MM.1S (cell line): ENCODE results near the gene BCL2A1.
"Not testable (repeated sequence)": the region's sequence is repeated elsewhere in the genome, so short reads cannot be mapped to it uniquely, and the experiment has no call there.

ENCODE experiments used
- EZH2phosphoT487 ChIP-seq: fragments of 300-600 bp; sonication (generic); IDR thresholded peaks from 2 replicates; pipeline ENCODE4 v1.6.1; 2018; ENCODE audit warnings: antibody characterized with exemption, low read length
- TF ChIP-seq, protein P1 (sequence below): fragments of 300-600 bp; sonication (generic); IDR thresholded peaks from 2 replicates; pipeline ENCODE4 v1.5.1; 2016; ENCODE audit warnings: antibody characterized with exemption, low read length, mixed read lengths

DNA sequence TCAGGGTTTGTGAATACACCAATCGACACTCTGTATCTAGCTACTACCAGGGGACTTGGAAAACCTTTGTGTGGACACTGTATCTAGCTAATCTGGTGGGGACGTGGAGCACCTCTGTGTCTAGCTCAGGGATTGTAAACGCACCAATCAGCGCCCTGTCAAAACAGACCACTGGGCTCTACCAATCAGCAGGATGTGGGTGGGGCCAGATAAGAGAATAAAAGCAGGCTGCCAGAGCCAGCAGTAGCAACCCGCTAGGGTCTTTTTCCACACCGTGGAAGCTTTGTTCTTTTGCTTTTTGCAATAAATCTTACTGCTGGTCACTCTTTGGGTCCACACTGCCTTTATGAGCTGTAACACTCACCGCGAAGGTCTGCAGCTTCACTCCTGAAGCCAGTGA, 46.1 kb upstream of the BCL2A1 start:
- TF ChIP-seq, protein P1, sequence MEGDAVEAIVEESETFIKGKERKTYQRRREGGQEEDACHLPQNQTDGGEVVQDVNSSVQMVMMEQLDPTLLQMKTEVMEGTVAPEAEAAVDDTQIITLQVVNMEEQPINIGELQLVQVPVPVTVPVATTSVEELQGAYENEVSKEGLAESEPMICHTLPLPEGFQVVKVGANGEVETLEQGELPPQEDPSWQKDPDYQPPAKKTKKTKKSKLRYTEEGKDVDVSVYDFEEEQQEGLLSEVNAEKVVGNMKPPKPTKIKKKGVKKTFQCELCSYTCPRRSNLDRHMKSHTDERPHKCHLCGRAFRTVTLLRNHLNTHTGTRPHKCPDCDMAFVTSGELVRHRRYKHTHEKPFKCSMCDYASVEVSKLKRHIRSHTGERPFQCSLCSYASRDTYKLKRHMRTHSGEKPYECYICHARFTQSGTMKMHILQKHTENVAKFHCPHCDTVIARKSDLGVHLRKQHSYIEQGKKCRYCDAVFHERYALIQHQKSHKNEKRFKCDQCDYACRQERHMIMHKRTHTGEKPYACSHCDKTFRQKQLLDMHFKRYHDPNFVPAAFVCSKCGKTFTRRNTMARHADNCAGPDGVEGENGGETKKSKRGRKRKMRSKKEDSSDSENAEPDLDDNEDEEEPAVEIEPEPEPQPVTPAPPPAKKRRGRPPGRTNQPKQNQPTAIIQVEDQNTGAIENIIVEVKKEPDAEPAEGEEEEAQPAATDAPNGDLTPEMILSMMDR: not testable (repeated sequence)
- TF ChIP-seq EZH2phosphoT487: not testable (repeated sequence)
